Measurements from ENCODE around the gene SLCO3A1. TPM values are rescaled to one million over a fixed set of nuclear protein-coding genes. Genes with fewer than 3 reads are reported as not detected.

The SLCO3A1 gene
- total RNA-seq, 1 experiment from 2014 or later = not detected

- no TSS peak for BruUV-seq (replicated peaks)
- Mint-ChIP-seq H3K9me3 (ENCODE audit: unreplicated experiment) (no peaks in the 10 kb centered on the region), H3K4me3 (ENCODE audit: unreplicated experiment) (no peak overlapping the region), H3K27ac (ENCODE audit: unreplicated experiment) (no peak overlapping the region), H3K4me1 (ENCODE audit: low read depth, unreplicated experiment) (no peaks in the 10 kb centered on the region), H3K36me3 (ENCODE audit: insufficient read depth, unreplicated experiment) (no peaks in the 10 kb centered on the region), H3K27me3 (ENCODE audit: insufficient read depth, unreplicated experiment) (peaks cover 7% of the 10 kb centered on the region)
- no peaks in the 10 kb centered on the region for H3K27me3 ChIP-seq (replicated peaks; ENCODE audit: control insufficient read depth, insufficient read depth, low read length)
- POLR2A ChIA-PET = no interaction called here
- no peaks in the 10 kb centered on the region for H3K9me3 ChIP-seq
- no peaks in the 10 kb centered on the region for H3K4me1 ChIP-seq
- no peak for DNase-seq
- TF ChIP-seq CTCF (IDR thresholded peaks at IDR 0.05; ENCODE audit: insufficient read depth in 1 of 2, low read depth in 1 of 2, low read length in 1 of 2, severe bottlenecking in 1 of 2, unreplicated experiment in 1 of 2) = no peak
- CTCF ChIA-PET = interaction anchor here (0.6 kb wide), 1 partner anchor 562 kb away, joined by 7 read pairs; no protein-coding TSS in a partner anchor
- H3K4me3 ChIP-seq (ENCODE audit: low read depth, low read length) = no peak overlapping the region
- intact Hi-C loops (cut with micrococcal nuclease; ENCODE audit: unreplicated experiment) = no loop called here
- H3K36me3 ChIP-seq (ENCODE audit: control insufficient read depth, insufficient read depth, low read length) = no peaks in the 10 kb centered on the region
Measured at GRCh38 chr15:92141607-92142006, 288.1 kb downstream of the SLCO3A1 start.

- no peaks in the 10 kb centered on the region for H3K27me3 ChIP-seq (replicated peaks; ENCODE audit: control insufficient read depth, insufficient read depth, low read length)
- H3K27ac Mint-ChIP-seq (ENCODE audit: unreplicated experiment) = no peak overlapping the region
- no peaks in the 10 kb centered on the region for H3K36me3 ChIP-seq (ENCODE audit: control insufficient read depth, insufficient read depth, low read length)
- H3K4me3 Mint-ChIP-seq (ENCODE audit: unreplicated experiment) = no peak overlapping the region
- no peaks in the 10 kb centered on the region for H3K4me1 ChIP-seq
- H3K4me3 ChIP-seq (ENCODE audit: low read depth, low read length) = no peak overlapping the region
- H3K36me3 Mint-ChIP-seq (ENCODE audit: insufficient read depth, unreplicated experiment) = no peaks in the 10 kb centered on the region
- no peak for DNase-seq
- ChIA-PET CTCF (interaction anchor here (0.6 kb wide), 1 partner anchor 86 kb away, joined by 3 read pairs; no protein-coding TSS in a partner anchor), POLR2A (no interaction called here)
- no TSS peak for BruUV-seq (replicated peaks)
- intact Hi-C loops (cut with micrococcal nuclease; ENCODE audit: unreplicated experiment) = no loop called here
- no peaks in the 10 kb centered on the region for H3K4me1 Mint-ChIP-seq (ENCODE audit: low read depth, unreplicated experiment)
- peaks cover 7% of the 10 kb centered on the region for H3K27me3 Mint-ChIP-seq (ENCODE audit: insufficient read depth, unreplicated experiment)
- no peaks in the 10 kb centered on the region for H3K9me3 Mint-ChIP-seq (ENCODE audit: unreplicated experiment)
- no peaks in the 10 kb centered on the region for H3K9me3 ChIP-seq
- TF ChIP-seq CTCF (IDR thresholded peaks at IDR 0.05; ENCODE audit: insufficient read depth in 1 of 2, low read depth in 1 of 2, low read length in 1 of 2, severe bottlenecking in 1 of 2, unreplicated experiment in 1 of 2) = no peak
Measured at GRCh38 chr15:92142242-92143232, 289.0 kb downstream of the SLCO3A1 start.

- POLR2A ChIA-PET = no interaction called here
- Histone ChIP-seq H3K9me3 (no peaks in the 10 kb centered on the region), H3K27me3 (replicated peaks; ENCODE audit: control insufficient read depth, insufficient read depth, low read length) (no peaks in the 10 kb centered on the region), H3K4me1 (no peaks in the 10 kb centered on the region), H3K36me3 (ENCODE audit: control insufficient read depth, insufficient read depth, low read length) (no peaks in the 10 kb centered on the region), H3K4me3 (ENCODE audit: low read depth, low read length) (no peak overlapping the region)
- intact Hi-C loops (cut with micrococcal nuclease; ENCODE audit: unreplicated experiment) = no loop called here
- H3K27me3 Mint-ChIP-seq (ENCODE audit: insufficient read depth, unreplicated experiment) = peaks cover 7% of the 10 kb centered on the region
- BruUV-seq (replicated peaks) = no TSS peak
- no peaks in the 10 kb centered on the region for H3K36me3 Mint-ChIP-seq (ENCODE audit: insufficient read depth, unreplicated experiment)
- CTCF ChIA-PET = no interaction called here
- no peak for TF ChIP-seq CTCF (IDR thresholded peaks at IDR 0.05; ENCODE audit: insufficient read depth in 1 of 2, low read depth in 1 of 2, low read length in 1 of 2, severe bottlenecking in 1 of 2, unreplicated experiment in 1 of 2)
- H3K4me1 Mint-ChIP-seq (ENCODE audit: low read depth, unreplicated experiment) = no peaks in the 10 kb centered on the region
- no peaks in the 10 kb centered on the region for H3K9me3 Mint-ChIP-seq (ENCODE audit: unreplicated experiment)
- no peak overlapping the region for H3K27ac Mint-ChIP-seq (ENCODE audit: unreplicated experiment)
- no peak overlapping the region for H3K4me3 Mint-ChIP-seq (ENCODE audit: unreplicated experiment)
- DNase-seq = no peak
Measured at GRCh38 chr15:92143765-92144164, 290.3 kb downstream of the SLCO3A1 start.

Measured in Caco-2 (cell line).